Activated B cell treated with CpG ODN at 0.5 μM for 24 hours (primary cell): ENCODE measurements around the gene POU2AF3. TPM values are rescaled to one million over a fixed set of nuclear protein-coding genes. Genes with fewer than 3 reads are reported as not detected.

Experiments
- ATAC-seq: fragments of 200-7000 bp; cut with Tn5 transposase; one replicate; pipeline ENCODE4 v1.10.0; 2021; ENCODE audit warnings: low read depth, mild to moderate bottlenecking, moderate library complexity
- CTCF ChIA-PET: fragments of 350-600 bp; sonication (Branson Sonifier 250); formaldehyde crosslinking; loops from one replicate; lab custom pipeline; 2021; ENCODE audit warnings: antibody characterized with exemption; lab: Charles Lee
- POLR2A ChIA-PET: fragments of 350-600 bp; sonication (Branson Sonifier 250); formaldehyde crosslinking; loops from one replicate; lab custom pipeline; 2021; ENCODE audit warnings: antibody characterized with exemption; lab: Charles Lee
- DNase-seq: peaks from one replicate; pipeline ENCODE4 v3.0.0; 2022
- H3K27ac Mint-ChIP-seq: one replicate; pipeline ENCODE4 v1.8.0; 2020; ENCODE audit warnings: mixed read lengths
- H3K27me3 Mint-ChIP-seq: one replicate; pipeline ENCODE4 v1.8.0; 2021; ENCODE audit warnings: mixed read lengths
- H3K36me3 Mint-ChIP-seq: one replicate; pipeline ENCODE4 v1.8.0; 2021; ENCODE audit warnings: low read depth, mixed read lengths
- H3K4me1 Mint-ChIP-seq: one replicate; pipeline ENCODE4 v1.8.0; 2021; ENCODE audit warnings: mixed read lengths
- H3K4me3 Mint-ChIP-seq: one replicate; pipeline ENCODE4 v1.8.0; 2020; ENCODE audit warnings: mild to moderate bottlenecking, mixed read lengths
- H3K9me3 Mint-ChIP-seq: one replicate; pipeline ENCODE4 v1.8.0; 2020; ENCODE audit warnings: mixed read lengths
- intact Hi-C: fragments of 100-400 bp; cut with micrococcal nuclease; formaldehyde crosslinking; loops from one replicate; pipeline ENCODE4 v1.15.1; 2024
- total RNA-seq: library from RNA; stranded (reverse); gene quantifications from 2 replicates; pipeline ENCODE4 v1.2.3, GENCODE V29; 2022
- TF ChIP-seq, protein P1 (sequence below): fragments of 200-600 bp; IDR thresholded peaks from one replicate; pipeline ENCODE4 v1.8.0; 2022; ENCODE audit warnings: antibody characterized with exemption, mild to moderate bottlenecking

Gene POU2AF3, protein sequence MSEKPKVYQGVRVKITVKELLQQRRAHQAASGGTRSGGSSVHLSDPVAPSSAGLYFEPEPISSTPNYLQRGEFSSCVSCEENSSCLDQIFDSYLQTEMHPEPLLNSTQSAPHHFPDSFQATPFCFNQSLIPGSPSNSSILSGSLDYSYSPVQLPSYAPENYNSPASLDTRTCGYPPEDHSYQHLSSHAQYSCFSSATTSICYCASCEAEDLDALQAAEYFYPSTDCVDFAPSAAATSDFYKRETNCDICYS
- 0.82 and 1.1 TPM in 2 replicates for total RNA-seq

DNA sequence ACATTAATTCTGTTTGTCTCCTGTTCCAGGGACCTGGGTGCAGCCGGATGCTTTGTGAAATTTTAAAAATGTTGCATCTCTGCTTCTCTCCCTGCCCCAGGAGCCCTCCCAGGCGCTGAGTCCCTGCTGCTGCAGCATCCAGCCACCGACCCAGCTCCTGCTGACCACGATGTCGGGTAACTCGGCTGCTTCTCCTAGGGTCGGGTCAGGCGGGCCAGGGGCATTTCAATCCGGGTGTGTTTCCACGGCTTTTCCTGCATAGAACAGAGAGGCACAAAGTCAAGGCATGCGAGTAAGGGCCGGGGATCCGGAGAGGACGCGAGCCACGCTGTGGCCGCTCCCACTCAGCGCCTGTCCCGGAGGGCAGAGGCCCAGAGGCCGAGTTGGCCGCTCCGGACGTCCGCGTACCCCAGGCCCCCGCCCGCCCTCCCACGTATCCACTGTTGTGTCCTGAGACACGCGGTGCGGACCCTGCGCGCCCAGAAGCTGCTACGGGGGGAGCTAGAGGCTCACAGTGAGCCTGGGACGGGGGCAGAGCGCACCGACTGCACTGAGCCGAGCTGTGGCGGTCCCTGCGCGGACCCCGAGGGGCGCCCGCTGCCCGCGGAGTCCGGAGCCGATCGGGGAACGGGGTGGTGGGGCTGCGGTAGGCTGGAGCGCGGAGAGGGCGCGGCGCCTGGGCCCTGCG lies at the start of gene POU2AF3:
Gene POU2AF3, plus strand, starts transcription at position 134 of the 688 bp plus-strand sequence. Its CDS starts 36 bp downstream, at position 170.
- intact Hi-C loops: loop anchor here (1.0 kb wide), 1 partner anchor 125 kb away; no protein-coding TSS in a partner anchor
- Mint-ChIP-seq H3K4me3 (peak within 1 kb of the TSS; percentile 81), H3K27ac (no peak within 1 kb of the TSS)

DNA sequence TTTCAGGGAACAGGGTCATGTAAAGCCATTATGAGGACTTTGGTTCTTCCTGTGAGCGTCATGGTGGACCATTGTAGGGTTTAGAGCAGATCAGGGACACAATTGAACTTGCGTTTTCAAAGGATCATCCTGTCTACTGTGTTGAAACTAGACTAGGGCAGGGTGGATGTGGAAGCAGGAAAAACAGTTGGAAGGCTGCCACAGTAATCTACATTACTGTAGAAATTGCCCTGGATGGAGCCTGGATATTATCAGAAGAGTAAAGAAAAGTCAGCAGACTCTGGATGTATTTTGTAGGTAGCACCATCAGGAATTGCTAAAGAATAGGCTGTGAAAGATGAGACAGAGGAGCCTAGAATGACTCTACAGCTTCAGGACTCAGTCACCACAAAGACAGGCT lies 47.4 kb upstream of the POU2AF3 start:
- ATAC-seq (no peak), DNase-seq (no peak)
- POLR2A ChIA-PET: no interaction called here
- no peaks in the 10 kb centered on the region for H3K36me3 Mint-ChIP-seq
- intact Hi-C loops: no loop called here
- no peaks in the 10 kb centered on the region for H3K4me1 Mint-ChIP-seq
- H3K9me3 Mint-ChIP-seq: no peaks in the 10 kb centered on the region
- H3K27ac Mint-ChIP-seq: no peak overlapping the region
- CTCF ChIA-PET: no interaction called here
- TF ChIP-seq, protein P1, sequence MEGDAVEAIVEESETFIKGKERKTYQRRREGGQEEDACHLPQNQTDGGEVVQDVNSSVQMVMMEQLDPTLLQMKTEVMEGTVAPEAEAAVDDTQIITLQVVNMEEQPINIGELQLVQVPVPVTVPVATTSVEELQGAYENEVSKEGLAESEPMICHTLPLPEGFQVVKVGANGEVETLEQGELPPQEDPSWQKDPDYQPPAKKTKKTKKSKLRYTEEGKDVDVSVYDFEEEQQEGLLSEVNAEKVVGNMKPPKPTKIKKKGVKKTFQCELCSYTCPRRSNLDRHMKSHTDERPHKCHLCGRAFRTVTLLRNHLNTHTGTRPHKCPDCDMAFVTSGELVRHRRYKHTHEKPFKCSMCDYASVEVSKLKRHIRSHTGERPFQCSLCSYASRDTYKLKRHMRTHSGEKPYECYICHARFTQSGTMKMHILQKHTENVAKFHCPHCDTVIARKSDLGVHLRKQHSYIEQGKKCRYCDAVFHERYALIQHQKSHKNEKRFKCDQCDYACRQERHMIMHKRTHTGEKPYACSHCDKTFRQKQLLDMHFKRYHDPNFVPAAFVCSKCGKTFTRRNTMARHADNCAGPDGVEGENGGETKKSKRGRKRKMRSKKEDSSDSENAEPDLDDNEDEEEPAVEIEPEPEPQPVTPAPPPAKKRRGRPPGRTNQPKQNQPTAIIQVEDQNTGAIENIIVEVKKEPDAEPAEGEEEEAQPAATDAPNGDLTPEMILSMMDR: no peak
- H3K27me3 Mint-ChIP-seq: peaks cover 20% of the 10 kb centered on the region
- H3K4me3 Mint-ChIP-seq: no peak overlapping the region

More for the DNA sequence above, at the start of gene POU2AF3:
- peaks cover 11% of the 10 kb centered on the region for H3K27me3 Mint-ChIP-seq
- H3K9me3 Mint-ChIP-seq: no peaks in the 10 kb centered on the region
- ATAC-seq (peak; percentile 56), DNase-seq (no peak)
- peaks cover 41% of the 10 kb centered on the region for H3K4me1 Mint-ChIP-seq
- ChIA-PET POLR2A (interaction anchor here (1.2 to 2.8 kb wide), 5 partner anchors 79 to 124 kb away, joined by 4 to 17 read pairs (median 5); partner anchors contain the start of gene POU2AF1), CTCF (interaction anchor here (1.0 to 3.3 kb wide), 7 partner anchors 16 to 131 kb away, joined by 3 to 35 read pairs (median 5); no protein-coding TSS in a partner anchor)
- no peaks in the 10 kb centered on the region for H3K36me3 Mint-ChIP-seq
- TF ChIP-seq, protein P1: no peak

DNA sequence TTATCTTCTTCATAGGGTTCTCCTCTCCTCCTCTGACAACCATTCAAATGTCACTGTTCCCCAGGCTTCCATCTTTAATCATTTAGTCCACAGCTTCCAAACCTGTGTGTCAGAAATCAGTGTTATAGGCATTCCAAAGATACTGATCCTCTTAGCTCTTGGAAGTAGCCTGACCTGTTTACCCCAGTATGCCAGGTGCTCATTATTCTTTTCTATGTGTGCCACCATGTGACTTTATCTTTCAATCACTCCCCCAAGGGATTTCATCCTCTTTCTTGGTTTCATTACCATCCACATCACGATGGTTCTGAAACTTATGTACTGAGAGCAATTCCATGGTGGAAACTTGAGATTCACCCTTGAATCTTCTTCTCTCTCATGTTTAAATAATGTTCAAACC lies 45.2 kb upstream of the POU2AF3 start:
- ATAC-seq (no peak), DNase-seq (no peak)
- Mint-ChIP-seq H3K4me3 (no peak overlapping the region), H3K4me1 (no peaks in the 10 kb centered on the region), H3K27ac (no peak overlapping the region), H3K27me3 (peaks cover 23% of the 10 kb centered on the region), H3K36me3 (no peaks in the 10 kb centered on the region), H3K9me3 (no peaks in the 10 kb centered on the region)
- ChIA-PET POLR2A (interaction anchor here (0.5 to 1.0 kb wide), 2 partner anchors 30 to 985 kb away, joined by 3 to 5 read pairs; no protein-coding TSS in a partner anchor), CTCF (no interaction called here)
- TF ChIP-seq, protein P1: no peak
- intact Hi-C loops: no loop called here

DNA sequence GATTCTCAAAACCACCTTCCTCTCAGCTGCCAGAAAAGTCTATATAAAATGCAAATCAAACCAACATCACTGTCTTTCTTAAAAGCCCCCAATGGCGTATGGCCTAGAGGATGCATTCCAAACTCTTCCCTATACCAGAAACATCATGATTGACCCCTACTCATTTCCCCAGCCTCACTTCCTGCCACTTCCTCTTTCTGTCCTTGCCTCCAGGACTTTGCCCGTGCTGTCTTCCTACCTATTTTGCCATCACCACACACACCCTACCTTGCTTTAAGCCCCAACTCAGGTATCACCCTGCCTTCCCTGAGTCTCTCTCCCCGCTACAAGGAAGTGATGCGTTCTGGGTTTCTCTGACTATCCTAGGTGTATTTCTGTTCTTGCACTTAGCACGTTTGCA lies 44.7 kb upstream of the POU2AF3 start:
- no peak for DNase-seq
- intact Hi-C loops: no loop called here
- peaks cover 21% of the 10 kb centered on the region for H3K27me3 Mint-ChIP-seq
- H3K4me3 Mint-ChIP-seq: no peak overlapping the region
- H3K27ac Mint-ChIP-seq: no peak overlapping the region
- POLR2A ChIA-PET: interaction anchor here (0.8 to 1.0 kb wide), 2 partner anchors 29 to 169 kb away, joined by 3 read pairs; no protein-coding TSS in a partner anchor
- TF ChIP-seq, protein P1: no peak
- H3K9me3 Mint-ChIP-seq: no peaks in the 10 kb centered on the region
- CTCF ChIA-PET: no interaction called here
- H3K36me3 Mint-ChIP-seq: no peaks in the 10 kb centered on the region
- no peak for ATAC-seq
- H3K4me1 Mint-ChIP-seq: no peaks in the 10 kb centered on the region

DNA sequence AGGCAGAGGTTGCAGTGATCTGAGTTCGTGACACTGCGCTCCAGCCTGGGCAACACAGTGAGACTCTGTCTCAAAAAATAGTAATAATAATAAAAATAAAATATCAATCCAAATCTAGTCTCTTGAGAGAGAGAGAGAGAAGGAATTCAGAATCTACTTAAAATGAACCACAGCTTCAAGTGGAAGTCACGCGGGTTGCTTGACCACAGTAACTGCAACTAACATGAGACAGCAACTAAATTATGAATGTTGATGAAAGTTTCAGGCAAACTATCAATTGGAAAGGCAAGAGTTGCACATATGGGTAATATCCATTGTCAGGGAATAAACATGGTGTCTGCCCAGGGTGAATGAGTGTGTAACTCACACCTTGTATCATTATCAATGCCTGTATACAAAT lies 40.3 kb upstream of the POU2AF3 start:
- Mint-ChIP-seq H3K27me3 (peaks cover 19% of the 10 kb centered on the region), H3K4me1 (no peaks in the 10 kb centered on the region), H3K4me3 (no peak overlapping the region), H3K27ac (no peak overlapping the region), H3K36me3 (no peaks in the 10 kb centered on the region), H3K9me3 (no peaks in the 10 kb centered on the region)
- ChIA-PET POLR2A (no interaction called here), CTCF (no interaction called here)
- DNase-seq (no peak), ATAC-seq (no peak)
- TF ChIP-seq, protein P1: no peak
- intact Hi-C loops: no loop called here
